Body of pancreas (tissue), 4 donors: ENCODE measurements around the gene SP110. TPM values are rescaled to one million over a fixed set of nuclear protein-coding genes. Genes with fewer than 3 reads are reported as not detected.

Source experiments
- ATAC-seq: fragments of 150-250 bp; one replicate; pipeline ENCODE4 v1.9.1; 2016
- DNase-seq, 4 donors: peaks; one replicate each; pipeline ENCODE4 v3.0.0-alpha.2; 2019
- H3K27ac ChIP-seq, 4 donors: fragments of 200-600 bp; sonication (generic); 1 replicate in 3 of 4; 2 replicates in 1 of 4; pipeline versions ENCODE4 v1.5.1 to v1.6.1; 2016 to 2019; ENCODE audit warnings: mild to moderate bottlenecking in 1 of 4, mixed read lengths in 1 of 4, moderate library complexity in 1 of 4
- H3K27me3 ChIP-seq, 2 donors: fragments of 200-600 bp; sonication (generic); one replicate each; pipeline ENCODE4 v1.6.0; 2016; ENCODE audit warnings: mild to moderate bottlenecking in 1 of 2
- H3K36me3 ChIP-seq, 2 donors: fragments of 200-600 bp; sonication (generic); replicated peaks in 1 of 2; 2 replicates each; pipeline ENCODE4 v1.5.1; 2016; ENCODE audit warnings: low read depth in 2 of 2; ENCODE audit not compliant: insufficient read depth in 1 of 2
- H3K4me1 ChIP-seq: fragments of 200-600 bp; sonication (generic); one replicate; pipeline ENCODE4 v1.6.0; 2016
- H3K4me3 ChIP-seq, 2 donors: fragments of 200-600 bp; sonication (generic); 1 replicate in 1 of 2; 2 replicates in 1 of 2; pipeline ENCODE4 v1.5.1; 2016 to 2019
- H3K9me3 ChIP-seq, 3 donors: fragments of 200-600 bp; sonication (generic); 1 replicate in 2 of 3; 2 replicates in 1 of 3; pipeline ENCODE4 v1.5.1; 2016
- CTCF ChIP-seq, 7 experiments: fragments of 450-650 bp in 4 of 7; fragments of 200-600 bp in 3 of 7; sonication (generic) in 3 of 7; IDR thresholded peaks; one replicate each; pipeline ENCODE4 v1.5.1; 2016 to 2019; ENCODE audit warnings: antibody characterized with exemption in 7 of 7
- POLR2A ChIP-seq, 3 donors: fragments of 450-650 bp; IDR thresholded peaks; one replicate each; pipeline ENCODE4 v1.6.1; 2016; ENCODE audit warnings: antibody characterized with exemption in 3 of 3, mild to moderate bottlenecking in 2 of 3
- WGBS, 2 donors: methylation state at CpG; one replicate each; pipeline ENCODE4 v1.1.5; 2017; 5-methylcytosine and 5-hydroxymethylcytosine counted together
- intact Hi-C: fragments of 100-400 bp; cut with DNase I; formaldehyde crosslinking; loops from one replicate; pipeline ENCODE4 v1.15.1; 2023
- total RNA-seq, 2 donors: library from RNA; depleted of rRNA; stranded (reverse); fragments of >200 nt; gene quantifications; one replicate each; pipeline ENCODE4 v1.1.0, GENCODE V29; 2016

The SP110 gene
- total RNA-seq, 2 donors from 2014 or later: 9.9 to 12.9 TPM

GRCh38 chr2:230202430-230203109 is 17.2 kb downstream of the SP110 start:
- WGBS, 2 donors: 77 to 90% methylated on average over 10 of the region's 10 CpGs
- Histone ChIP-seq H3K27me3 (no peaks in the 10 kb centered on the region), H3K36me3 (peaks cover 0 to 6% of the 10 kb centered on the region in 2 donors), H3K9me3 (no peaks in the 10 kb centered on the region), H3K27ac (no peak overlapping the region), H3K4me3 (no peak overlapping the region), H3K4me1 (no peaks in the 10 kb centered on the region)
- ATAC-seq (peak; percentile 12), DNase-seq (no peak)
- intact Hi-C loops: no loop called here
- TF ChIP-seq POLR2A (IDR thresholded peaks at IDR 0.05): no peak
- TF ChIP-seq CTCF (IDR thresholded peaks at IDR 0.05): no peak

DNA sequence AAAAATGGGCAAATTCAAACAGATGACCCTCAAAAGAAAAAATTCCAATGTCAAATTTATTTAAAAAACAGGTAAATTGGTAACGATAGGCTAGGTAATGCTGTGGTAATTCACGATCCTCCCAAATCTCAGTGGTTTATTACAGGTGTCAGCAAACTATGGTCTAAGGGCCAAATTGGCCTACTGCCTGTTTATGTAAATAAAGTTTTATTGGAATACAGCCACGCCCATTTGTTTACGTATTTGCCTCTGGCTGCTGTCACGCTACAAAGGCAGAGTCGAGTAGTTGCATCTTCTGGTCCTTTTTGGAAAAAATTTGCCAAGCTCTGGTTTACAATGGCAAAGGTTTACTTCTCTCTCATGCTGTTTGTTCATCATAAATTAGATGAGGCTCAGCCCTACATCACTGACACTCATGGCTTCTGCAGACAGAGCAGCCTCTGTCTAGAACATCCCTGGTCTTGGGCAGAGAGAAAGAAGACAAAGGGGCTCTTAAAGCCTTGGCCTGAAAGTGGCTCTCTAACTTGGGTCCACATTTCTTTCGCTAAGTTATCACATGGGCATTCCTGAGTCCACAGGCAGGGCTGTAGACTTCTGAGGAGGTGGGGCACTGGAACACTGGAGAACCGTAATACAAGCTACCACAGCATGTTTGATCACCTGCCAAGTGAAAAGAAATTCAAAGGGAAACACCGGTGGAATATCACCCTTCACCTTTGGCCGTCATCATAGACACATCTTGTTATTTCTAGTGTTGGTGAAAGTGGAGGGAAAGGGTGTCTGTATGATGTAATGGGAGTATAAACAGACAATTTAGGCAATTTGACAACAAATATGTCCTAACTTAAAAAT is 34.8 kb downstream of the SP110 start:
- H3K36me3 ChIP-seq: no peaks in the 10 kb centered on the region
- no peaks in the 10 kb centered on the region for H3K27me3 ChIP-seq
- DNase-seq (no peak), ATAC-seq (no peak)
- H3K4me3 ChIP-seq: no peak overlapping the region
- WGBS, 2 donors: 70 to 73% methylated on average over 10 of the region's 10 CpGs
- intact Hi-C loops: no loop called here
- H3K27ac ChIP-seq: no peak overlapping the region
- H3K4me1 ChIP-seq: no peaks in the 10 kb centered on the region
- no peaks in the 10 kb centered on the region for H3K9me3 ChIP-seq
- no peak for TF ChIP-seq CTCF (IDR thresholded peaks at IDR 0.05)
- no peak for TF ChIP-seq POLR2A (IDR thresholded peaks at IDR 0.05)

DNA sequence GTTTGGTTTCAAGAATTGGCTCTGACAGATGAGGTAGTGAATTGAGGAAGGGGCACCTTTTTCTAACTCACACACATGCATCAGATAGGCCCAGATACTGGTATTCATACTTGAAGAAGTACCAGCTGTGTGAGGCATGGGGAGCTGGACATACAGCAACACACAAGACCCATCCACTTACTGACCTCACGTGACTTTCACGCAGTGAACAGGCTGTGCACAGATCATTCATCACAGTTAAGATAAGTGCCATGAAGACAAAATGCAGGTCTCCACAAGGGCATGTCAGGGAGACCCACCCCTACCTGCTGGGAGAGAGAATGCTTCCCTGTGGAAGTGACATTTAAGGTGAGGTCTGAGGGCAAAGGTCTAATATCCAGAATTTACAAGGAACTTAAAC is 38.6 kb downstream of the SP110 start:
- ATAC-seq: no peak
- TF ChIP-seq POLR2A (IDR thresholded peaks at IDR 0.05) (no peak), CTCF (IDR thresholded peaks at IDR 0.05) (no peak)
- Histone ChIP-seq H3K4me1 (no peaks in the 10 kb centered on the region), H3K4me3 (no peak overlapping the region), H3K27ac (no peak overlapping the region), H3K9me3 (no peaks in the 10 kb centered on the region), H3K27me3 (no peaks in the 10 kb centered on the region), H3K36me3 (peaks cover 6 to 7% of the 10 kb centered on the region in 2 donors)
- intact Hi-C loops: no loop called here
- 94 to 95% methylated on average over 2 of the region's 2 CpGs for WGBS, 2 donors
- DNase-seq: no peak

- 78 to 79% methylated on average over 6 to 7 of the region's 7 CpGs for WGBS, 2 donors
- H3K4me1 ChIP-seq: no peaks in the 10 kb centered on the region
- TF ChIP-seq CTCF (IDR thresholded peaks at IDR 0.05) (no peak), POLR2A (IDR thresholded peaks at IDR 0.05) (no peak)
- no peaks in the 10 kb centered on the region for H3K9me3 ChIP-seq
- no peaks in the 10 kb centered on the region for H3K27me3 ChIP-seq
- DNase-seq: no peak
- H3K4me3 ChIP-seq: no peak overlapping the region
- H3K27ac ChIP-seq: no peak overlapping the region
- ATAC-seq: no peak
- intact Hi-C loops: no loop called here
- peaks cover 6 to 7% of the 10 kb centered on the region in 2 donors for H3K36me3 ChIP-seq
Measured at GRCh38 chr2:230179907-230180306, 39.9 kb downstream of the SP110 start.
